H1 (cell line): Measurements from ENCODE around the gene ZNF536. TPM values are rescaled to one million over a fixed set of nuclear protein-coding genes. Genes with fewer than 3 reads are reported as not detected.

ENCODE experiments used
- ASH2L ChIP-seq: fragments of 200-600, 300-600 bp; sonication (generic); IDR thresholded peaks from one replicate; pipeline ENCODE4 v1.7.1; 2017; ENCODE audit warnings: low read length
- ATF2 ChIP-seq: IDR thresholded peaks from 2 replicates; pipeline ENCODE4 v1.6.1; 2012; ENCODE audit warnings: low read length, inconsistent platforms
- CEBPB ChIP-seq: IDR thresholded peaks from 2 replicates; pipeline ENCODE4 v1.6.1; 2012; ENCODE audit warnings: low read depth, low read length
- CHD1 ChIP-seq: IDR thresholded peaks from 2 replicates; pipeline ENCODE4 v1.6.1; 2012; ENCODE audit warnings: low read depth, low read length, improper control_type of control experiment
- EGR1 ChIP-seq: IDR thresholded peaks from 2 replicates; pipeline ENCODE4 v1.6.1; 2011; ENCODE audit warnings: low read depth, low read length, borderline replicate concordance
- EP300 ChIP-seq, 2 experiments: IDR thresholded peaks; 1 replicate in 1 of 2; 2 replicates in 1 of 2; pipeline ENCODE4 v1.6.1; 2011 to 2012; ENCODE audit warnings: low read depth in 2 of 2, low read length in 2 of 2, mild to moderate bottlenecking in 2 of 2, borderline replicate concordance in 1 of 2, inconsistent platforms in 1 of 2, moderate library complexity in 1 of 2
- GTF2F1 ChIP-seq: IDR thresholded peaks from 2 replicates; pipeline ENCODE4 v1.6.1; 2012; ENCODE audit warnings: low read depth, low read length, improper control_type of control experiment, borderline replicate concordance
- HDAC2 ChIP-seq, 2 experiments: fragments of 300-600 bp in 1 of 2; sonication (generic) in 1 of 2; IDR thresholded peaks; 2 replicates each; pipeline ENCODE4 v1.6.1; 2011 to 2012; ENCODE audit warnings: low read depth in 2 of 2, low read length in 2 of 2, mild to moderate bottlenecking in 2 of 2, moderate library complexity in 2 of 2, borderline replicate concordance in 1 of 2, inconsistent platforms in 1 of 2
- NANOG ChIP-seq: IDR thresholded peaks from 2 replicates; pipeline ENCODE4 v1.6.1; 2011; ENCODE audit warnings: low read length, low read depth, mild to moderate bottlenecking, inconsistent platforms; ENCODE audit not compliant: insufficient read depth, poor library complexity, severe bottlenecking
- PHF8 ChIP-seq: fragments of 200-600 bp; sonication (generic); conservative IDR thresholded peaks from 2 replicates; pipeline ENCODE4 v1.7.1; 2012; ENCODE audit warnings: low read depth, mild to moderate bottlenecking, inconsistent platforms, low read length, moderate library complexity
- POLR2A ChIP-seq, 2 experiments: IDR thresholded peaks; 1 replicate in 1 of 2; 2 replicates in 1 of 2; pipeline ENCODE4 v1.6.1; 2011; ENCODE audit warnings: low read depth in 2 of 2, low read length in 2 of 2, mild to moderate bottlenecking in 2 of 2; ENCODE audit errors: control extremely low read depth in 1 of 2
- RAD21 ChIP-seq, 2 experiments: IDR thresholded peaks in 1 of 2; conservative IDR thresholded peaks in 1 of 2; 2 replicates each; pipeline ENCODE4 v1.6.1; 2011; ENCODE audit warnings: low read depth in 2 of 2, low read length in 2 of 2, improper control_type of control experiment in 1 of 2, inconsistent platforms in 1 of 2, mild to moderate bottlenecking in 1 of 2, moderate library complexity in 1 of 2
- RBBP5 ChIP-seq: IDR thresholded peaks from 2 replicates; pipeline ENCODE4 v1.7.1; 2012; ENCODE audit warnings: low read depth, mild to moderate bottlenecking, inconsistent platforms, low read length, moderate library complexity, borderline replicate concordance
- RFX5 ChIP-seq: IDR thresholded peaks from 2 replicates; pipeline ENCODE4 v1.6.1; 2011; ENCODE audit warnings: low read depth, low read length, improper control_type of control experiment, borderline replicate concordance
- RXRA ChIP-seq: IDR thresholded peaks from 2 replicates; pipeline ENCODE4 v1.6.1; 2011; ENCODE audit warnings: low read depth, mild to moderate bottlenecking, low read length, moderate library complexity; ENCODE audit not compliant: insufficient read depth
- SAP30 ChIP-seq: fragments of 300-600 bp; sonication (generic); IDR thresholded peaks from 2 replicates; pipeline ENCODE4 v1.7.1; 2012; ENCODE audit warnings: low read length, moderate library complexity, mild to moderate bottlenecking, inconsistent platforms; ENCODE audit not compliant: insufficient read depth, insufficient replicate concordance
- SIN3A ChIP-seq, 2 experiments: IDR thresholded peaks in 1 of 2; conservative IDR thresholded peaks in 1 of 2; 2 replicates each; pipeline ENCODE4 v1.6.1; 2011 to 2012; ENCODE audit warnings: low read length in 2 of 2, improper control_type of control experiment in 1 of 2, low read depth in 1 of 2, mild to moderate bottlenecking in 1 of 2
- ZNF274 ChIP-seq: IDR thresholded peaks from 2 replicates; pipeline ENCODE4 v1.7.0; 2012; ENCODE audit warnings: low read length, borderline replicate concordance; ENCODE audit errors: extremely low read depth
- polyA plus RNA-seq, 7 experiments: library from polyadenylated mRNA; depleted of rRNA in 3 of 7; stranded (reverse) in 5 of 7; unstranded in 2 of 7; fragments of >200 nt in 5 of 7; fragments of 200-250 nt in 2 of 7; gene quantifications; 1 replicate in 5 of 7; 2 replicates in 1 of 7; 4 replicates in 1 of 7; pipeline versions ENCODE4 v1.2.1 to v1.2.3, GENCODE V29; 2011 to 2013; ENCODE audit warnings: missing spikeins in 2 of 7, mixed read lengths in 2 of 7
- total RNA-seq: library from RNA; stranded (reverse); fragmentation: NEBNext Ultra II Directional; extraction: Animal tissue kit (Norgen Biotek cat#: 25700); gene quantifications from 2 replicates; pipeline ENCODE4 v1.2.1, GENCODE V29; 2021
- TF ChIP-seq, protein P1 (sequence below), 3 experiments: IDR thresholded peaks; 1 replicate in 2 of 3; 2 replicates in 1 of 3; pipeline versions ENCODE4 v1.5.1 to v1.6.1; 2011; ENCODE audit warnings: low read length in 3 of 3, mild to moderate bottlenecking in 3 of 3, inconsistent platforms in 2 of 3, low read depth in 1 of 3, moderate library complexity in 1 of 3; ENCODE audit not compliant: insufficient read depth in 1 of 3; ENCODE audit errors: control extremely low read depth in 1 of 3

ZNF536 gene
- total and polyA plus RNA-seq, 2 of the 8 experiments (the other 6 are each of a cell fraction or from before 2014, with no cell fraction given), result 0.09 to 0.11 TPM

GRCh38 chr19:30373593-30373992 is 1.4 kb downstream of the ZNF536 start (continued):
- 0 out of 4 replicates have a peak, but pooled peaks of 1 of the 2 experiments have one; percentile 1 for TF ChIP-seq RAD21 (IDR thresholded peaks at IDR 0.05 in 1 of 2, conservative IDR thresholded peaks at IDR 0.05 in 1 of 2; ENCODE audit: low read depth in 2 of 2, low read length in 2 of 2)
- no peak for TF ChIP-seq PHF8
- TF ChIP-seq, protein P1, sequence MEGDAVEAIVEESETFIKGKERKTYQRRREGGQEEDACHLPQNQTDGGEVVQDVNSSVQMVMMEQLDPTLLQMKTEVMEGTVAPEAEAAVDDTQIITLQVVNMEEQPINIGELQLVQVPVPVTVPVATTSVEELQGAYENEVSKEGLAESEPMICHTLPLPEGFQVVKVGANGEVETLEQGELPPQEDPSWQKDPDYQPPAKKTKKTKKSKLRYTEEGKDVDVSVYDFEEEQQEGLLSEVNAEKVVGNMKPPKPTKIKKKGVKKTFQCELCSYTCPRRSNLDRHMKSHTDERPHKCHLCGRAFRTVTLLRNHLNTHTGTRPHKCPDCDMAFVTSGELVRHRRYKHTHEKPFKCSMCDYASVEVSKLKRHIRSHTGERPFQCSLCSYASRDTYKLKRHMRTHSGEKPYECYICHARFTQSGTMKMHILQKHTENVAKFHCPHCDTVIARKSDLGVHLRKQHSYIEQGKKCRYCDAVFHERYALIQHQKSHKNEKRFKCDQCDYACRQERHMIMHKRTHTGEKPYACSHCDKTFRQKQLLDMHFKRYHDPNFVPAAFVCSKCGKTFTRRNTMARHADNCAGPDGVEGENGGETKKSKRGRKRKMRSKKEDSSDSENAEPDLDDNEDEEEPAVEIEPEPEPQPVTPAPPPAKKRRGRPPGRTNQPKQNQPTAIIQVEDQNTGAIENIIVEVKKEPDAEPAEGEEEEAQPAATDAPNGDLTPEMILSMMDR (IDR thresholded peaks at IDR 0.05; ENCODE audit: control extremely low read depth in 1 of 3, insufficient read depth in 1 of 3, low read depth in 1 of 3, low read length in 3 of 3), result no peak
- no peak for TF ChIP-seq RFX5
- TF ChIP-seq GTF2F1, result no peak
- no peak for TF ChIP-seq EP300 (IDR thresholded peaks at IDR 0.05; ENCODE audit: borderline replicate concordance in 1 of 2, low read depth in 2 of 2, low read length in 2 of 2)
- no peak for TF ChIP-seq CEBPB
- TF ChIP-seq SAP30, result no peak
- peak in 1 of 2 experiments; percentile 21; a peak in 1 of 4 replicates for TF ChIP-seq HDAC2 (IDR thresholded peaks at IDR 0.05; ENCODE audit: borderline replicate concordance in 1 of 2, low read depth in 2 of 2, low read length in 2 of 2)
- peak in 1 of 2 experiments; percentile 32; a peak in 1 of 3 replicates for TF ChIP-seq POLR2A (IDR thresholded peaks at IDR 0.05; ENCODE audit: control extremely low read depth in 1 of 2, low read depth in 2 of 2, low read length in 2 of 2)
- TF ChIP-seq NANOG, result peak; percentile 80
- TF ChIP-seq SIN3A (conservative IDR thresholded peaks at IDR 0.05 in 1 of 2, IDR thresholded peaks at IDR 0.05 in 1 of 2; ENCODE audit: low read depth in 1 of 2, low read length in 2 of 2), result peak in 1 of 2 experiments; percentile 50; a peak in 1 of 4 replicates
- peak; percentile 15; the same call in 1 of the 2 replicates for TF ChIP-seq ATF2
- no peak for TF ChIP-seq EGR1
- no peak for TF ChIP-seq ZNF274
- no peak for TF ChIP-seq RBBP5
- TF ChIP-seq RXRA, result no peak
- TF ChIP-seq CHD1, result no peak
- no peak for TF ChIP-seq ASH2L
